GM18907 (cell line): Measurements from ENCODE around the gene C19orf44.
A peak's percentile ranks its signal among the peaks of the same experiment; 100 is the strongest.
"Not testable (repeated sequence)": the region's sequence is repeated elsewhere in the genome, so short reads cannot be mapped to it uniquely, and the experiment has no call there.

Source experiments
- ATAC-seq: cut with Tn5 transposase; IDR thresholded peaks from one replicate; pipeline ENCODE4 v1.9.1; 2021; ENCODE audit warnings: mild to moderate bottlenecking, moderate library complexity; ENCODE audit not compliant: unreplicated experiment

C19orf44 gene

DNA sequence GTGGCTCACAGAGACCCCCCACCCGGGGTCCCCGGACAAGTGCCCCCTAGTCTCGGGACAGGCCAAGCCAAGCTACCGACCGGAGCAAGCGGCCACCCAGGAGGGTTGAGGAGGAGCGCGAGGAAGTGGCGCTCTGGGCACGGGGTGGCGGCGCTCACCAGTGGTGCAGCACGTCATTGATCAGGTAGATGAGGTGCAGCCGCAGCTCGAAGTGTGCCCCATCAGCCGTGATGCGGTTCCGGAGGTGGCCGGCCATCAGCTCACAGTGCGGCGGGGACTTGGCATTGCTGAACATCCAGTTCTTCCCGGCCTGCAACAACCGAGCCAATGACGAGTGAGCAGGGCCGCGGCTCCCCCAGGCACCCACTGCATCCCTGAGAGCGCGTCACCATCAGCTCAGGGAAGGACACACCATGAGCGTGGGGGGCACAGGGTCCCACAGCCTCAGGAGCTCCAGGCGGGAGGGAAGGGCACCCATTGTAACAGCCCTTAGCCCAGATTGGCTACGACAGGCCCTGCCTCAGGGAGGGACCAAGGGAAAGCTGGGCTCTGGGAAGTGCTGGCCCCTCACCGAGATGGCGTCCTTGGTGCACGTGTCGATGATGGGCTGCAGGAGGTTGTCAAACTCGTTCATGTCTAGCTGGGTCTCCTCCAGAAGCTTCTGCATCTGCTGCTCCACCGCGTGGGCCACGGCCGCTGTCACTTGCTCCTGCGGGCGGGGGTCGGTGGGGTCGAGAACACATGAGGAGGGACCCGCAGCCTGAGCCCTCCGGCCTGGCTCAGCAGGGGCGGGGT is 36.4 kb downstream of the C19orf44 start:
- no peak for ATAC-seq

DNA sequence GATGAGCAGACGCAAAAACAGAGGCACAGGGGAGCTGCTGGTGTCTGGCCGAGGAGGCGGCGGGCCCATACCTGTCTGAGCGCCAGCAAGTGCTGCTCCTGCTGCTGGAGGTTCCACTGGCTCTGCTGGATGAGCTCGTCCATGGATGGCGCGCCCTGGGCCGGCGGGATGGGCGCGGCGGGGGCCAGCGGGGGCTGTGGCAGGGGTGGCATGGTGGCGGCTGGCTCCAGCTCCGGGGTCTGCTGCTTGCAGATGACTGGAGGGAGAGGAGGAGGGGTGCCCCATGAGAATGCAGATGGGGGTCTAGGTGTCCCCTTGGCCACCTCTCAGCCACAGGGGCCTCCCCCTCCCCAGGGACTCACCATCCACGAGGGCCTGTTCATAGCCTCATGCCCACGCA is 39.2 kb downstream of the C19orf44 start:
- ATAC-seq = no peak

DNA sequence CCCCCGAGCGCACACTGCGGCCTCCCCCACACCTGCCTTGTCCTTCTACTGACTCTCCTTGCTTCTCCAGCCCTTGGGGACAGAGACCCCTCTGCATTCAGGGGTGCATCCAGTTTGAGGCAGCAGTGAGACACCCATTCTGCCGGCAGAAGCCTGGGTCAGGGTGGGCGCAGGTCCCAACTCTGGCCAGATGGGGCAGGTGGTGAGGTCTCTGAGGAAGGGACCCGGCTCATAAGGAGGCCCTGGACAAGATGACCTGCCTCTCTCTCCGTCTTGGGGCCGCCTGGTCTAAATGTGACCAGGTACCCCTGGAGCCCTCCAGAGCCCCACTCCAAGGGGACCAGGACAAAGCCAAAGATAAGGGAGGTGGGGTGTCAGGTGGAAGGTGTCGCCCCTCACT is 39.9 kb downstream of the C19orf44 start:
- ATAC-seq = no peak

DNA sequence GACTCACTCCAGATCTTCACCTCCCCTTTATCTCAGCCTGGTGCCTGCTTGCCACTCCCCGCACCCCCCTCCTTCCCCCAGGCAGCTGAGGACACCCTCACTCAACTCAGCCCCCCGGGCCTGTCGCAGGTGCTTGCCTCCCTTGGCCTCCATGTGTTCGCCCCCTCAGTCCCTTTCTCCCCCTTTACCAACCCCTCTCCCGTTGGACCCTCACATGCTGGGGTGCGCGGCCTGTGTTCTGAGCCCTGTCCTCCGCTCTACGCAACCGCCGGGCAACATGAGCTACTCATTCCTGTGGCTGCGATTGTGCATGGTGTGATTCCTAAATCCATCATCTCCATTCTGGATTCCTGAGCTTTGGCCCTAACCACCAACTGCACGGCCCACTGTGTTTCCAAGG is 40.9 kb downstream of the C19orf44 start:
- ATAC-seq = no peak

DNA sequence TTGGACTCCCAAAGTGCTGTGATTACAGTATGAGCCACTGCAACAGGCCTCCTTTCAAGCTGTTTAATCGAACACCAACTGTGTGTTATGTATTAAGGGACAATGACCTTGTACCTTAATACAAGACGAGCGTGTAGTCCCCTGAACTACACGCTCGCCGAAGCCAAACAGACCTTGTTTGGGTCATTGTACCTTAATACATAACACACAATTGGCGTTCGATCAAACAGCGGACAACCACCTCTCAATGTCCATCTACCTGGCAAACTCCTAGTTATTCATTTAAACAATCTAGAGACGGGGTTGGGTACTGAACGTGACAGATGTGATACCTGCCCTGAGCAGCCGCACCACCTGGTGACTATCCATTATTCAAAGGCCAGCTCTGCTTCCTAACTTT is 44.8 kb downstream of the C19orf44 start:
- ATAC-seq = no peak

DNA sequence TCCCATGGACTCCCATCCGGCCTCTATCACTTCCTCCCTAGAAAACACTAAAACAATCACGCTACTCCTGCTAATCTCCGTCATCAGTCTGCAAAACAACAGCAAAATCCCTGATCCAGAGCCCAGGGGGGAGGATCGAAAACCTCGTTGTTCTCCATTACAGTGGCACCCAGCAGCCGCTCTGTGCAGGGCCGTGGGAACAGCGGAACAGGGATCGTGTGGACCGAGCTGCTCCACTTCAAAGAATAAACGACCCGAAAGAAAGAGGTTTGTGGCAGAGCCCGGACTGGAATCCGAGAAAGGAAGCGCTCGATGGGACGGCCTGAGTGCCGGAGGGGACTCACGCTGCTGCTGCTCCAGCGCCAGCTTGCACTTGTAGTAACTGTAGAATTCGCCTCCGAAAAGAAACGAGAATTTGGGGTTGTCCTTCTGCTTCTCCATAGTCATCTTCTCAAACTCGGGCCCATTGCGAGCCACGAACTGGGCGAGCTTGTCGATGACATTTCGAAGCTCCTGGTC is 45.4 kb downstream of the C19orf44 start:
- ATAC-seq = no peak

DNA sequence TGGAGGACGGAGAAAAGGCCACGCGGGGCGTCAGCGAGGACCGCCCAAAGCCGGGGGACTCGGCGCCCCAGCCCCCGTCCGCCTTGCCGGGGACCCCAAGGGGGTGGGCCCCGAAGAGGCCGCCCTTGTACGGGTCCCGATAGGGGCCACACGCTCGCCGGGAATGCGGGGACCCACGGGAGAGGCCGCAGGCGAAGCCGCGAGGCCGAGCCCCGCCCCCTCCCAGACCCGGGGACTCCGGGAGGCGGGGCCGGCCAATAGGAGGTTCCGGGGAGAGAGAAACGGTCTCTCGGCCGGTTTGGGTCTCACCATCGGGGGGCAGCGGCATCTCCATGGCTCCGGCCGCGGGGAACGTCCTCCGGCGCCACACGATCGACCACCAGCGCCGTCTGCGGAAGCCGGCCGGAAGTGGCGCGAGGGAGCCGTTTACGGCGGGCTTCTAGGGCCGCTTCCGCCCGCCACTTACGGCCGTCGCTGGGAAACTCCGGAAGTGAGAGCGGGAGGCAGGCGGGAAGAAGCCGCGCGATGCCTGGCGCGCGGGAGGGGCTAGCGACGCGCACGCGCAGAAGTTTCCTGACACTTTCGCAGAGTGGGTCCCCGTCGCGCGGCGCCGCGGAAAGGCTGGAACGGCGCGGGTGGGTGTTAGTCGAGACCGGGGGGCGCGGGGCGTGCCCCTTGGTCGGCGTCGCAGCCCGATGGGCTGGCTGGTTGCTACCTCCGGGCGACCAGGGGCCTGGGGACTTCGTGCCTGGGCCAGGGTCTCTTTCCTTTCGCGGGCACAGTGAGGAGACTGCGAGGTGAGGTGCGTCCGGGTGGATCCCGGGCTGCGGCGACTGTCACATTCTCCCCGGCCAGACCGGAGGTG is 46.1 kb downstream of the C19orf44 start, which contains the start of gene CHERP:
Gene CHERP, minus strand, starts transcription at position 393 of the 865 bp plus-strand sequence. Its CDS starts 59 bp downstream, at position 334.
- ATAC-seq = peak; percentile 70

DNA sequence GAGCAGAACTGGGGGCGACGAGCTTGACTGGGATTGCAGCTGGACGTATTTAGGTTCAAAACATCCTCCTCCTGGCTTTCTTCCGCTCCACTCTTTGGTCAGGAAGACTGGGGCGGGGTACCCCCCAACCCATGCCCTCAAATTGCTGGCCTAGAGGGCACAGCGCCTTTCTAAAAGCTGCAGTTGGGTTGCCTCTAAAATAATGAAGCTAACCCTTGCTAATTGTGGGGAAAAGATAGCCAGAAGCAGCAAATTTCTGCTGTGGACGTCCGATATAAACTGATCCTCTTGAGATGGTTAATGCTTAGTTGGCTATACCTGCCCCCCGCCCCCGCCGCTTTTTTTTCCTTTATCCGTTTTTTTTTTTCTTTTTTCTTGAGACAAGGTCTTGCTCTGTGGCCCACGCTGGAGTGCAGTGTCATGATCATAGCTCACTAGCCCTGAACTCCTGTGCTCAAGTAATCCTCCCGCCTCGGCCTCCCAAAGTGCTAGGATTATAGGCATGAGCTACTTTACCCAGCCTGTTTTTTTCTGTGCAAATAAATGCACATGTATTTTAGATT is 46.8 kb downstream of the C19orf44 start:
- ATAC-seq = no peak

DNA sequence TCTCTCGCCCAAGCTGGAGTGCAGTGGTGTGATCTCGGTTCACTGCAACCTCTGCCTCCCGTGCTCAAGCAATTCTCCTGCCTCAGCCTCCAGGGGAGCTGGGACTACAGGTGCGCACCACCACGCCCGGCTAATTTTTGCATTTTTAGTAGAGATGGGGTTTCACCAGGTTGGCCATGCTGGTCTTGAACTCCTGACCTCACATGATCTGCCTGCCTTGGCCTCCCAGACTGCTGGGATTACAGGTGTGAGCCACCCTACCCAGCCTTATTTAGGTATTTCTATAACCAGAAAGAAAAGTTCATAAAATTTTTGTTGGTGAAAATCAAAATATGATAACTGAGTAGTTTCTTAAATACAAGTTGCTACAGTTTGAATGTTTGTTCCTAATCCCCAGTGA is 47.5 kb downstream of the C19orf44 start:
- not testable (repeated sequence) for ATAC-seq

DNA sequence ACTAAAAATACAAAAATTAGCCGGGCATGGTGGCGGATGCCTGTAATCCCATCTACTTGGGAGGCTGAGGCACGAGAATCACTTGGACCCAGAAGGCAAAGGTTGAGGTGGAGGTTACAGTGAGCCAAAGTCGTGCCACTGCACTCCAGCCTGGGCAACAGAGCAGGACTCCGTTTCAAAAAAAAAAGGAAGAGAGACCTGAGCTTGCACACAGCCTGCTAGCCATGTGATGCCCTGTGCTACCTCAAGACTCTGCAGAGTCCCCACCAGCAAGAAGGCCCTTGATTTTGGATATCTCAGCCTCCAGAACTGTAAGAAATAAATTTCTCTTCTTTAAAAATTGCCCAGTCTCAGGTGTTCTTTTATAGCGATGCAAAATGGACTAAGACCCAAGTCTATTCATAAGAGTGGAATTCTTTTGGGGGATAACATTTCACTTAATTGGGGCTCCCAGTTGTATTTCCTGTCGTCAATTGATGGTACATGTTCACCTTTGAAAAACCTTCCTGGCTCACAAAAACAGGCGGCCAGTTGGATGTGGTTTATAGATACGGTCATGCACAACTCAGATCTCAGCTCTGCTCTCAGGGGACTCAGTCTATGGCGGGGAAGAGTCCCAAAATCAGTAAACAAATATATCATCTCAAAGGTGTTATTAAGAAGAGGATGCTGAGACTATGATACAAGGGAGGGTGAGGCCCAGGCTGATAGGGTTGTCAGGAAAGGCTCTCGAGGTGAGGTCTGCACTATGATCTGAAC is 48.5 kb downstream of the C19orf44 start:
- no peak for ATAC-seq

DNA sequence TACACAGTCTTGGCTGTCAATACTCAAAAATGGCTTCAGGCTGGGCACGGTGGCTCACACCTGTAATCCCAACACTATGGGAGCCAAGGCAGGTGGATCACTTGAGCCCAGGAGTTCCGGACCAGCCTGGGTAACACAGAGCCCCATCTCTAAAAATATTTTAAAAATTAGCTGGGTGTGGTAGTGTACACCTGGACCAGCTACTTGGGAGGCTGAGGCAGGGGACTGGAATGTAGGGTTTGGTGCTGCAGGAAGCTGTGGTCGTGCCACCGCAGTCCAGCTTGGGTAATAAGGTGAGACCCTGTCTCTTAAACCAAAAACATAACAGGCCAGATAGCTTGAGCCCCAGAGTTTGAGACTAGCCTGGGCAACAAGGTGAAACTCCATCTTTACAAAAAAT is 52.8 kb downstream of the C19orf44 start:
- ATAC-seq = no peak

DNA sequence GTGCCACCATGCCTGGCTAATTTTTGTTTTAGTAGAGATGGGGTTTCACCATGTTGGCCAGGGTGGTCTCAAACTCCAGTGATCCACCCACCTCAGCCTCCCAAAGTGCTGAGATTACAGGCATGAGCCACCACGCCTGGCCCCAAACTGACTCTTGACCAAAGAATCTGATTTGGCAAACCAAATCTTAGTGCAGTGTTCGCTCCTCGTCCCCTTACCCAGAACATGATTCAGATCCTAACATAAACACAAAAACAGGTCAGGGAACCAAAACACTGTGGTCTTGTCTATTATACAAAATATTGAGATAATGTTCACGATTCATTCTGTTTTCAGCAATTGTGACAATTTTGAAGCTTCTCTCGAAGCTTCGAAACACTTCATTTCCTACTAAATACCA is 55.7 kb downstream of the C19orf44 start:
- not testable (repeated sequence) for ATAC-seq

DNA sequence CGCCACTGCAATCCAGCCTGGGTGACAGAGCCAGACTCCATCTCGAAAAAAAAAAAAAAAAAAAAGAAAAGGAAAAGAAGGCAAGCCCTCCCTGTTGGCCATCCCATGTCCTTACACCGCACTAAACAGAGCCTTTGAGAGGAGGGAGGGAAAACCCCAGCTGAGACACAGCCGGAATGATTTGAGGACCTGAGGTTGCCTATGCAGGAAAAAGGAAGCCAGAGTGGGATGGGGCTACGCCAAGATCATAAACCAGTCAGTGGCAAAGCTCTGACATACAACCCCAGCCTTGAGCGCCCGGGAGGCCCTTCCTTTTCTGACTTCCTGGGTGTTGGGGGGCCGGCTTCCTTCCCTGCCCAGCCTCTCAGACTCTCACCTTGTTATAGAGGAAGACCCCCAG is 58.6 kb downstream of the C19orf44 start:
- no peak for ATAC-seq

DNA sequence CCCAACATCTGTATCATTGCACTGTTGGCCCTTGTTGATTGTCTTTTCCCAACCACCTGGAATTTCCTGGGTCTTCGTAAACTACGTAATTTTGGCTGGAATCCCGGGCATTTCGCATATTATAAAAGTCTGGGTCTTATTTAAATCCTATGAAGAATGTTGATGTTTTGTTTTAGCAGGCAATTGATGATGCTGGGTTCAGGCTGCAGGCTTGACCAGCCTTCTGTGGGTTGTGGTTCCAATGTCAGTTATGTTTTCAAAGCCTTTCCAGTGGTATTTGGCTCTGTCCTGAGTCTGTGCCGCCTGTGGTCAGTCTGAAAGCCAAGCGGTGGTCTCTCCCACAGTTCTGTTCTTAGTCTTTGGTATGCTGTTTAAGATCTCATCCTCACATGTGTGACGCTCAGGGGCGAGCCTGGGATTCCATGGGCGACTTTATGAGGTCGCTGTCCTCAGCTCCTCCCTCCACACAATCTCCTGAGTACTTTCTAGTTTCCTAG is 63.6 kb downstream of the C19orf44 start:
- ATAC-seq = no peak

DNA sequence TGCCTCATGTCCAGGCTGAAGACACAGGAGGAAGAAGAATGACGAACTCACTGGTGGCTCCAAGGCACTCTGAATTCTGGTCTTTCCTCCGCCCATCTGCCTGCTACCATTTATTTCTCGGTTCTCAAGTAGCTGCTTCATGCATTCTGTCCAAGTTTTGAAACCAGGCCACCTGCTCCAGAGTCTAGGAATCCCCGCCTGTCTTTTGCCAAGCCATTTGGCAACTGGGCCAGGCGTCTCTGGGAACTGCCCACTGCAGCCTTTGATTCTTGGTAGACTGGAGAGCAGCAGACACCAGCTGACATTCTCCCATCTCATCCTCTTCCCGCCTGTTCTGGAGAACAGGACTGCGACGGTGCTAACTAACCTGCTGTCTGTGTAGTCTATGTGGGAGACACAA is 65.2 kb downstream of the C19orf44 start:
- no peak for ATAC-seq

DNA sequence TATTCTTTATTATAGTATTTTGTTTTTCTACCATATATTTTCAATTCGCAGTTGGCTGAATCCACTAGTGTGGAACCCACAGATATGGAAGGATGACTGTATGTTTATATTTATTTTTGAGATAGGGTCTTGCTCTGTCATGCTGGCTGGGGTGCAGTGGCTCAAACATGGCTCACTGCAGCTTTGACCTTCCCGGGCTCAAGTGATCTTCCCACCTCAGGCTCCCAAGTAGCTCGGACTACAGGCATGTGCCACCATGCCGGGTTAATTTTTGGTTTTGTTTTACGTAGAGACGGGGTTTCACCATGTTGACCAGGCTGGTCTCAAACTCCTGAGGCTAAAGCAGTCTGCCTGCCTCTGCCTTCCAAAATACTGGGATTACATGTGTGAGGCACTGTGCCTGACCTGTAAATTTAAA is 66.4 kb downstream of the C19orf44 start:
- no peak for ATAC-seq

DNA sequence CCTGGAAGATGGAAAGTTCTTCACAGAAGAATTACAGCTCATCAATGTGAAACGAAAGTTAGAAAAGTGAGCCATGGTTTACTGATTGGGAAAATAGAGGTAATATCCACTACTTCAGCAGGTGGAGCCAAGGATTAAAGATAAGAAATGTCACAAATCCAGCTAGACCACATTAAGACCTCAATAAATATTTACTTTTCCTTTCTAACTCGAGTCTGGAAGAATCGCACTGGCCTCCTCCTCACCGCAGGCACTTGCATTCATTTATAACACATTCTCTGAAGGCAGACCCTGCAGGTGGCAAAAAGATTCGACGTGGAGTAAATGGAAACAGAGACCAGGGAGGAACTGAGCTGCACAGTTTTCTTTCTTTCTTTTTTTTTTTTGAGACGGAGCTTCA is 68.6 kb downstream of the C19orf44 start:
- no peak for ATAC-seq

DNA sequence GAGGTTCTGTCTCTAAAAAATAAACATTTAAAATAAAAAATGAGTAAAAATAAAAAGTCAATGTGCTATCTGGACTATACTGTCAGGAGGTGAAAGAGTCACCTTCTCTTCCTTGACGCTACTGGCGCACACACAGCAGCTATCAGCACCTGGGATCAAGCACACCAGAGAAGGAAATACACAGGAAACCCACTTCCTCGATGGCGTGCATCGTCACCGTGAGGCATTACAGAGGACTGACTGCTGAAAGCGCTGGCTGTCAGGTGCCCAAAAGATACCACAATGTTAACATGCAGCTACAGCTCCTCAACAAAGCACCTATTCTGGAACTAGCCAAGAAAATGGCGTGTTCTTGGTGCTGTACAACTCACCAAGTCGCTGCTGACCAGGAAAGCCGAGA is 70.0 kb downstream of the C19orf44 start:
- no peak for ATAC-seq

DNA sequence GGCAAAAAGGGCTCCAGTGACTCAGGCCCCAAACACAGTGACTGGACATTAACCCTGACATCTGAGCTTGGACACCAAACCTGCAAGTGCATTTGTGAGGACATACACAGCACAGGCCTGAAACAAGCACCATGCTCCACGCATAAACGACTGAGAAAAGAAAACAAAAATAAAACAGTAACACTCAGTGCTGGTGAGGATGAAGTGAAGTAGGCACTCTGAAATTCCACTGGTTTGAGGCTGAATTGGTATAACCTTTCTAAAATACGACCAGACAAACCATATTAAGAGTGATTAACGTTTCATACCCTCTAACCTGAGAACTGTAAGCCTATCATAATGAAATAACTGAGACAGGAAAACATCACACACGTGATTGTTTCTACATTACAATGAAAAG is 70.5 kb downstream of the C19orf44 start:
- ATAC-seq = no peak

DNA sequence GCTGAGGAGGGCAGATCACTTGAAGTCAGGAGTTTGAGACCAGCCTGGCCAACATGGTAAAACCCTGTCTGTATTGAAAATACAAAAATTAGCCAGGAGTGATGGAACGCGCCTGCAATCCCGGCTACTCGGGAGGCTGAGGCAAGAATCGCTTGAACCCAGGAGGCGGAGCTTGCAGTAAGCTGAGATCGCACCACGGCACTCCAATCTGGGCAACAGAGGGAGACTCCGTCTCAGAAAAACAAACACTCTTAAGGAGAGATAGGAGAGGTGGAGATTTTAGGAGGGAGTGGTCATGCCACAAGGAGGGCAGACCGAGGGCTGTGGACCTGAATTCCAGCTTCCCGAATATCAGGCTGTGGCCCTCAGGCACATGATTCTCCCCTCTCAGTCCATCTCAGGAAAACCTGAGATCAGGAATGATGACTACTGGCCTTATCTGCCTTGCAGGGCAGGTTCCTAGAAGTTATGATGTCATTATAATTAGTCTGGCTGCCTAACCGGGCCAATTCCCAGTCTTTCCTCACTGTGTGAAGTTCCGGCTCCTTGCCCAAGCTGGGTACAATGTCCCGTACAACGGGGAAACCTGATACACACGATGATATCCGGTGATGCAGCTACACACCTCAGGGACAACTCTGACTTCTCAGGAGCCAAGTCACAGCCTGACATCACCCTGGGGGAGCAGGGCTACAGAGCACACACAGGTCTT is 73.6 kb downstream of the C19orf44 start:
- ATAC-seq = no peak
